NB4 (cell line): ENCODE data around the gene TAF6L.

Experiments
- CTCF ChIP-seq: IDR thresholded peaks from one replicate; pipeline ENCODE4 v1.5.1; 2012; ENCODE audit warnings: low read depth, low read length
- POLR2A ChIP-seq: IDR thresholded peaks from 2 replicates; pipeline ENCODE4 v1.6.1; 2011; ENCODE audit warnings: mild to moderate bottlenecking; ENCODE audit not compliant: insufficient read length; ENCODE audit errors: extremely low read depth

- no peak for TF ChIP-seq CTCF
- no peak for TF ChIP-seq POLR2A
Observed at GRCh38 chr11:62816557-62816956, 45.4 kb downstream of the TAF6L start.
